ELF-1 (cell line): ENCODE data around the gene DIP2A.
"Not testable (repeated sequence)": the region's sequence is repeated elsewhere in the genome, so short reads cannot be mapped to it uniquely, and the experiment has no call there.

Experiments
- DNase-seq: peaks from one replicate; pipeline ENCODE4 v3.0.0-alpha.2; 2016; ENCODE audit warnings: low read depth, low spot score

The DIP2A gene

DNA sequence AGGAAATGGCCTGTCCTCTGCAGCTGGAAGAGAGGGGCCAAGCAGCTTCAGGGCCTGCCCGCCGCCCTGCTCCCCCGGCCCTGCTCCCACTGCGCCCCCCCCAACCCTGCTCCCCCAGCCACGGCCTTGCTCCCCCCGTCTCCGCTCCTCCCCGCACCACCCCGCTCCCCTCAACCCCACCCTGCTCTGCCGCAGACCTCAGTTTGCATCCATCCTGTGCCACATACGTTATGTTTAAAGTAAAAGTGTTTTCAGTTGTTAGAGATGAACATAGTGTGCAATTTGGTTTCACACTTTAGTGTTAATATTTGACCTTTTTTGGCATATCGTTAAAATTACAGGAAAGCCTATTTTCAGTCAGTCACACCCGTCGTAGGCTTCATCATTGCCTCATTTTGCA is 34.1 kb upstream of the DIP2A start:
- no peak for DNase-seq

DNA sequence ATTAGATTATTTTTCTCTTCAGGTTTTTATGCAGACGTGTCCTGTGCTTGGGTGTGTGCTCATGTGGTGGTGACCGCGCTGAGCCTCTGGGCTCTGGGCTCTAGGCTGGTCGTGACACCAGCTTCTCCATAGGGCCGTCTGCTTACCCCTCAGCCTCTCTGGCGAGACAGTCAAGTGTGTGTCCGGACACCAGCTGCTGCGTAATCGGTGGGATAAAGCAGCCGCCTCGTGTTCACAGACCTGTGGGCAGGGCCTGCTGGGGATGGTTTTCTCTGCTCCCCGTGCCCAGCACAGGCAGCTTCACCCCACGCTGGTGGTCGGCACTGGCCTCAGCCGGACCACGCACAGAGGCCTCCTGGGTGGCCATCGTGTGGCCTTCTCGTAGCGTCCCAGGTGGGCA is 33.6 kb upstream of the DIP2A start:
- no peak for DNase-seq

GRCh38 chr21:46425571-46425970 is 33.1 kb upstream of the DIP2A start:
- DNase-seq: no peak

DNA sequence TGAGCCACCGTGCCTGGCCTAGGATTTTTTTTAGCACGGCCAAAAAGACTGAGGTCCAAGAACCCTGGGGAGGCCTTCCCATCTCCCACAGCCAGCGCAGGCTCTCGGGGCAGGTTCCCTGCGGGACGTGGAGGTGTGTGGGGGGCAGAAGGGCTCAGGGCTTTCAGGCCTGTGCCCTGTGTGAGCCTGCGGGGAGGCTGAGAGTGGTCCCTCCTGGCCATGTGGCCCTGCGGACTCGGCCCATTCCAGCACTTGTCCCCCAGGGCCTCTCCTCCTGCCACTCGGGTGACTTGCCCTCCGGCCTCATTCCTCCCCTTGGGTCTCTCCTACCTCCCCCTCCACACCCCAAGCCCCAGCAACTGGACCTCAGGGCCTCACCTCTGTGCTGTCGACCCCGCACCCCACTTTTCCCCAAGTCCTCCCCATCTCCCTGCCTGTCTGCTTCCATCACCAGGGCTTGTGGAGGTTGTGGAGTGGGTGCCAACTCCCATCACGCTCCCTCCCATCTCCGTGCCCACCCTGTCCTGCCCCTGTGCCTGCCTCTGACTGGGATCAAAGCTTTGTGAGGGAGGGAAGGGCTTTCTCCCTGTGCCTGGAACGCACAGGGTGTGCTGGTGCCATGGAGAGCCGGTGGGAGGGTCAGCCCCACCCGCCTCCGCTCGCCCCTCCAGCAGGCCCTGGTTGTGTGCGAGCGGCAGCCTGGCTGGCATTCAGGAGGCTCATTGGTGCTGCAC is 32.2 kb upstream of the DIP2A start:
- DNase-seq: no peak

DNA sequence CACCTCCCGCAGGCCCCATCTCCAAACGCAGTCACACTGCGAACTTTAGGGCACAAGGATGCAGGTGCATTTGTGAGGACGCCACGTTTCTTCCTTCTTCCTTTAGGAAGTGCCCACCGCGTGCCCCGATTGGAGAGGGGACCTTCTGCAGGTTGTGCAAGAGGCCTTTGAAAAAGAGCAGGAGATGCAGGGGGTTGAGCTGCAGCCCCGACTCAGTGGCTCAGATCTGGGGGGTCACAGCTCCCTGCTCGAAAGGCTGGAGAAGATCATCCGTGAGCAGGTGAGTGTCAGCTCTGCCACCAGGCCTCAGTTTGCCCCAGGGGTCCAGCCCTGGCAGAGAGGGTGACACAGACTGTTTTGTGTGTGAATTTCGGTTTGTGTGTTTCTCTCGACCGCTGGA is 31.2 kb upstream of the DIP2A start:
- DNase-seq: no peak

- DNase-seq: no peak
These were observed 30.4 kb upstream of the DIP2A start for GRCh38 chr21:46428286-46428685.

- no peak for DNase-seq
These were observed 29.5 kb upstream of the DIP2A start for GRCh38 chr21:46428987-46429710.

GRCh38 chr21:46429754-46430681 is 28.7 kb upstream of the DIP2A start:
- no peak for DNase-seq

GRCh38 chr21:46431448-46431847 is 27.2 kb upstream of the DIP2A start:
- no peak for DNase-seq

GRCh38 chr21:46431884-46432488 is 26.7 kb upstream of the DIP2A start:
- no peak for DNase-seq

- not testable (repeated sequence) for DNase-seq
These were observed 25.6 kb upstream of the DIP2A start for GRCh38 chr21:46433116-46433515.

DNA sequence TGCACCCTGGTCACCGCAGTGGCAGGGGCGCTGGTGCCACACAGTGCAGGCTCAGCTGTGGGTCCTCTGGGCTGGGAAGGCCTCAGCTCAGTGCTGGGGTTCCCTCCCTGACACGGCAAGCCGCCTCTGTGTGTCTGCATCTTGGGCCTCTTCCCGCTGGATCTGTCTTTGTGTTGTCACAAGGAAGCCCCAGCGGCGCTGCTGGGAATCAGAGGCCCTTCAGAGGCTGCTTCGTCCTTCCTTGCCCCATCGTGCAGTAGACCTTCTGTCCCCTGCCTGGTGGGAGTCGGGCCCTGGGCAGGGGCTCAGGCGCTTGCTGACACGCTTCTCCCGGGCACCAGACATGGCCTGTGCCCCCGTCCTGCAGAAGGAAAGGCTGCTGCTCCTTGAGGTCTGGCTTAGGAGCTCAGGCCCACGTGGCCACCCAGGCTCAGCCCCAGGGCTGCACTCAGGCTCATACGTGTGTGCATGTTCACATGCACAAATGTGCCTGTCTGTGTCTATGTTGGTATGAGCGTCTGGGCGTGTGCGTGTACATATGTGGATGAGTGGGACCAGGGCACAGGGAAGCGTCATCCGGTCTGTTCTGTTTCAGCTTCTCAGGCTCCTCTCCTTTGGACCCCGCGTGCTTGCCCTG is 24.3 kb upstream of the DIP2A start:
- no peak for DNase-seq

DNA sequence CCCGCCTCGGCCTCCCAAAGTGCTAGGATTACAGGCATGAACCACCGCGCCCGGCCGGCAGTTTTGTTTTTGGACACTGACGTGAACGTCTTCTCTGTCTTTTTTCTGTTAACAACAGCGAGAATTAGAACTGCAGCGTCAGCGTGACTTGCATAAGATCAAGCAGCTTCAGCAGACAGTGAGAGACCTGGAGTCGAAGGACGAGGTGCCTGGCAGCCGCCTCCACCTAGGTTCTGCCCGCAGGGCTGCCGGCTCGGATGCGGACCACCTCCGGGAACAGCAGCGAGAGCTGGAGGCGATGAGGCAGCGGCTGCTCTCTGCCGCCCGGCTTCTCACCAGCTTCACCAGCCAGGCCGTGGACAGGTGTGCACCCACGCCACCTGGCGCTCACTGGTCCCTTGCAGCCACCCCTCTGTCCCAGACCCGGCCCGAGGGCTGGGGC is 22.9 kb upstream of the DIP2A start:
- no peak for DNase-seq

DNA sequence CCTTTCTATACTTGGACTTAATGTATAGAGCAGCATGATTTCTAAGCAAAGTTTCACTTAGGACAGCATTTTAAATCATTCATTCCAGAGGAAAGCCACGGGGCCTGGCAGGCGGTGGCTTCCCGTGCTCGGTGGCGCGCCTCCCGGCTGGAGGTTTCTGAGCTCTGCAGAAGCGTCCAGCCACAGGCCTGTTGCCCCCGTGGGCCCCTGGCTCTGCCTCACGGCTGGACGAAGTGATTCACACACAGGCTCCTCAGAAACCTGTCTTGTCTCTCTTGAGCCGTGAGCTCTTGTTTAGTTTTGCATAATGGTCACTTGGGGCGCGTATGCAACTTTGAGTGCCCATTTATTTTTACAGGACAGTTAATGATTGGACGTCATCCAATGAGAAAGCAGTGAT is 22.1 kb upstream of the DIP2A start:
- no peak for DNase-seq

DNA sequence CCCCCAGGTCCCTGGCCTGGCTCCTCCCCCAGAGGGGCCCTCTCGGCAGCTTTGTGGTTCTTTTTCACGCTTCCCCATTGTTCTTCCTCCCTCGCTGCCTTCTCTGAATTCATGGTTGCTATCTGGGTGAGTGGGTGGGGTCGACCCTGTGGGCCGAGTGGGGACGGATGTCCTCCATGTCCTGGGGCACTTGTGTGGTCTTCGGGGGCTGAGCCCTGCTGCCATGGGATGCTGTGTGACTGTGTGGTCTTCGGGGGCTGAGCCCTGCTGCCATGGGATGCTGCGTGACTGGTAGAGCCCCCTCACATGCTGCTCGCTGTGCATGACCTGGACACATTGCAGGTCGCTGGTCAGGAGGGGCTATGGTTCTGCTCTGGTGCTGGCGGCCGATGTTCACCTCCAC is 21.6 kb upstream of the DIP2A start:
- no peak for DNase-seq

GRCh38 chr21:46437511-46437910 is 21.2 kb upstream of the DIP2A start:
- DNase-seq: no peak

DNA sequence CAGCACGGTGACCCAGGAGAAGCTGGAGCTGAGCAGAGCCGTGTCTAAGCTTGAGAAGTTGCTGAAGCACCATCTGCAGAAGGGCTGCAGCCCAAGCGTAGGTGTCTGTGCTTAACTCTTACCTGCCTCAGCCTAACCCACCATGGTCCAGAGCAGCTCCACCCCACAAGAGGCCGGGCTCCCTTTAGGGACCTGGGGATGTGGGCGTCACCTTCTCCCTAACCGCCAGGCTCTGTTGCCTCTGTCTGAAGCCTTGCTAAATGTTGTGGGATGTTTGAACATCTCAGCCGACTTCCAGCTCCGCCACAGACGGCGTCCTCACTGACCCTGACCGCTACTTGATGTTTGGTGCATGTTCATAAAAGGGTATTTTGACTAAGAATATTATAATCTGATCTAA is 20.4 kb upstream of the DIP2A start:
- no peak for DNase-seq

DNA sequence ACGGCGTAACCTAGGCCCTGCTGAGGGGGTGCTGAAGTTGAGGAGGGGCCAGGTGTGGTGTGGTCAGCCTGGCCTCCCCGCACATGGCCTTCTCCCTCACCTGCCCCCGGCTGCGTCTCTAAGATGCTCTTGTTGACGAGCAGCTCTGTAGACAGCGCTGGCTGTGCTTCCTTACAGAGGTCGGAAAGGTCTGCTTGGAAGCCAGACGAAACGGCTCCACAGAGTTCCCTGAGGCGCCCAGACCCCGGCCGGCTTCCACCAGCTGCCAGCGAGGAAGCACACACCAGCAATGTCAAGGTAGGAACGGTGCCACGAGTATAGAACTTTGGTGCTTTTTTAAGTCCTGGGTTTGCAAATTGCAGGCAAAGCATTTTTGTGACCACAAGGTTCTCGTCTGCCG is 18.8 kb upstream of the DIP2A start:
- DNase-seq: no peak

DNA sequence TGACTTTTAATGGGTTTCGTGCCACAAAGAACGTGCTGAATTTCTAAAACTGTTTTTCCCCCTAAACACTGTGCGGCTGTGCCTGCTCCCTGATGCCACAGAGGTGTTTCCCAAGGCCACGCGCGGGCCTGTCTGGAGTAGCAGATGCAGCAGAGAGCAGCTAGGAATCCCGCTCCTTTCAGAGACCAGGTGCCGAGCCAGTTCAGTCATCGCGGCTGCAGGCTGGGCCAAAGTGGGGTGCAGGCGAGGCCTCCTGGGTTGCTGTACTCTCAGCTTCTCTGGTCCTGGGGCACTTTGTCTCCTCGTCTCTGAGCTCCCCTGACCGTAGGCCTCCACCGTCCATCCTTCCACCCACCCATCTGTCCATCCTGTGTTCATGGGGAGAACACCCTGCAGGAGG is 17.4 kb upstream of the DIP2A start:
- no peak for DNase-seq

- DNase-seq: no peak
These were observed 16.7 kb upstream of the DIP2A start for GRCh38 chr21:46441961-46442498.

GRCh38 chr21:46442938-46443337 is 15.8 kb upstream of the DIP2A start:
- peak; percentile 11 for DNase-seq
